NCI-H2081 (cell line): ENCODE data around the gene AP5M1.
"Not testable (repeated sequence)": the region's sequence is repeated elsewhere in the genome, so short reads cannot be mapped to it uniquely, and the experiment has no call there.

Source experiments
- DNase-seq, 2 experiments: peaks; one replicate each; lab custom pipeline; 2025; lab: John Stamatoyannopoulos, UW

The AP5M1 gene, protein sequence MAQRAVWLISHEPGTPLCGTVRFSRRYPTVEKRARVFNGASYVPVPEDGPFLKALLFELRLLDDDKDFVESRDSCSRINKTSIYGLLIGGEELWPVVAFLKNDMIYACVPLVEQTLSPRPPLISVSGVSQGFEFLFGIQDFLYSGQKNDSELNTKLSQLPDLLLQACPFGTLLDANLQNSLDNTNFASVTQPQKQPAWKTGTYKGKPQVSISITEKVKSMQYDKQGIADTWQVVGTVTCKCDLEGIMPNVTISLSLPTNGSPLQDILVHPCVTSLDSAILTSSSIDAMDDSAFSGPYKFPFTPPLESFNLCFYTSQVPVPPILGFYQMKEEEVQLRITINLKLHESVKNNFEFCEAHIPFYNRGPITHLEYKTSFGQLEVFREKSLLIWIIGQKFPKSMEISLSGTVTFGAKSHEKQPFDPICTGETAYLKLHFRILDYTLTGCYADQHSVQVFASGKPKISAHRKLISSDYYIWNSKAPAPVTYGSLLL

GRCh38 chr14:57268161-57269069, at the start of gene AP5M1, which contains the start of gene EXOC5:
TSS of gene AP5M1 (plus strand) at chr14:57268971. CDS start at chr14:57269315, 344 bp downstream.
TSS of gene EXOC5 (minus strand) at chr14:57268905. CDS start at chr14:57268648, 257 bp downstream.
- DNase-seq = peak; percentile 94 to 96

DNA sequence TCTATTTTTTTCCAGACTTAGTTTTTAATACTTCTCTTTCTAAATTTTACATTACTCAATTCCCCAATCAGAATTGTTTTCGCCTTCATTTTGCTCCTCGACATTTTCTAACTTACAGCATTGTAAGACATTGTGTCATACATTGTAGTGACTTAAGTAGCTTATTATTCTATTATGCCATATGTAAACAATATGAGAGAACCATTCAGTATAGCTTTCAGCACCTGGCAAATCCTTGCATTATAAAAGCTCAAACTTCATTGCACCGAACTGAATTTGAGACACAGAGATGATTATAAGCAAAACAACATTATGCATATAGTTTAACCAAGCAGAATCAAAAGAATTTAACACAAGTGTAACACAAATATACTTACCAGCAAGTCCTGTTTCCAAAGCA, 46.8 kb upstream of the AP5M1 start:
- no peak for DNase-seq

DNA sequence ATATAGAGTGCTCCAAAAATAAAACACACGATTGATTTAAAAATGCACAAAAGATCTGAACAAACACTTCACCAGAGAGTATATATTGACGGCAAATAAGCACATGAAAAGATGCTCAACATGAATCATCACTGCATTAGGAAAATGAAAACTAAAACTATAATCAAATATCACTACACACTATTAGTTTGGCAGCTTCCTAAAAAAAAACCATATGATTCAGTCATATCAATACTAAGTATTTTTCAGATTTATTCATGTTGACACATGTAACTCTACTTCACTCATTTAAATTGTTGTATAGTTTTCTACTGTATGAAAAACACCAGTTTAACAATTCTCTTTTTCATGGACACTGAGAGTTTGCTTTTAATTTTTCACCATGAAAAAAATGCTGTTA, 41.7 kb upstream of the AP5M1 start:
- no peak for DNase-seq

DNA sequence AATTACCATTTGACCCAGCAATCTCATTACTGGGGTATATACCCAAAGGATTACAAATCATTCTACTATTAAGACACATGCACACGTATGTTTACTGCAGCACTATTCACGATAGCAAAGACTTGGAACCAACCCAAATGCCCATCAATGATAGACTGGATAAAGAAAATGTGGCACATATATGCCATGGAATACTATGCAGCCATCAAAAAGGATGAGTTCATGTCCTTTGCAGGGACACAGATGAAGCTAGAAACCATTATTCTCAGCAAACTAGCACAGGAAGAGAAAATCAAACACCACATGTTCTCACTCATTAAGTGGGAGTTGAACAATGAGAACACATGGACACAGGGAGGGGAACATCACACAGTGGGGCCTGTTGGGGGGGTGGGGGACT, 40.5 kb upstream of the AP5M1 start:
- DNase-seq = not testable (repeated sequence)

GRCh38 chr14:57232006-57232405, 36.8 kb upstream of the AP5M1 start:
- no peak for DNase-seq

GRCh38 chr14:57240115-57240514, 28.7 kb upstream of the AP5M1 start:
- DNase-seq = not testable (repeated sequence)

DNA sequence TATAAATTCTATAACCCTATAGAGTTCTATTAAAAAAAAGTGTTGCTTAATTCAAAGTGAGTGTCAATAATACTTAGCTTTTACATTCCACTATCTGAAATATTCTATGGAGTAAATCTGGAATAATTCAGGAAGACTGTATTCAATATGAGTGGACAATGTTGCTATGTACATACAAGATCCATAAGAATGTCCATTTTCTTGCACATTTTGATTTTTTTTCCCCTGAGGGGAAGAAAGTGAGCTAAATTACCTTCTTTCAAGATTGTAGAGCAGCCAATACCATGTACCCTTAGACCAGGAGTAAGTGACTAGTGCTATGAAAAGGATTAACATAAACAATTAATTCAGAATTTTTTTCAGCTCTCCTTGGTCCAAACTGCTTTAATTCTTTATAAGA, 25.5 kb upstream of the AP5M1 start:
- DNase-seq = no peak

- no peak for DNase-seq
These were observed 24.7 kb upstream of the AP5M1 start for GRCh38 chr14:57244106-57244505.

GRCh38 chr14:57245941-57246340, 22.8 kb upstream of the AP5M1 start:
- no peak for DNase-seq

- DNase-seq = no peak
These were observed 21.7 kb upstream of the AP5M1 start for GRCh38 chr14:57246933-57247657.

- no peak for DNase-seq
These were observed 13.9 kb upstream of the AP5M1 start for GRCh38 chr14:57254884-57255283.

GRCh38 chr14:57258221-57258620, 10.6 kb upstream of the AP5M1 start:
- not testable (repeated sequence) for DNase-seq

GRCh38 chr14:57259672-57260071, 9.1 kb upstream of the AP5M1 start:
- DNase-seq = no peak

GRCh38 chr14:57261604-57262003, 7.2 kb upstream of the AP5M1 start:
- no peak for DNase-seq

- no peak for DNase-seq
These were observed 6.7 kb upstream of the AP5M1 start for GRCh38 chr14:57262117-57262516.

DNA sequence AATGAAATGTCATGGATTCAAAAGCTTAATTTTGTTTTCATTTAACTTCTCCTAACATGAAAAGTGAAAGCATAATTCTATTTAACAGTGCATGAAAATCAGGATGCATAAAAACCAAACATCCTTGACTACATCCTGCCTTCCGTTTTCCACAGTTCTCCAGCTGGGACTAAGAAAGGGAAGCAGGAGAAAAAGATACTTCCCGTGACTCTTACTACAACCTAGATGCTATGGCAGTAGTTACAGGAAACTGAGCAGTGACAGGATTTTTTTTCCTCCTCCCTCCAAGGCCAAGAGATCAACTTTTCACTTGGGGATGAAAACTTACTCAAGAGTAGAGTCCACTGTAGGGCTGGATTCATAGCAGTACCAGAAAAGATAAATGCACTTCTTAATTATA, 2.7 kb upstream of the AP5M1 start:
- no peak for DNase-seq

DNA sequence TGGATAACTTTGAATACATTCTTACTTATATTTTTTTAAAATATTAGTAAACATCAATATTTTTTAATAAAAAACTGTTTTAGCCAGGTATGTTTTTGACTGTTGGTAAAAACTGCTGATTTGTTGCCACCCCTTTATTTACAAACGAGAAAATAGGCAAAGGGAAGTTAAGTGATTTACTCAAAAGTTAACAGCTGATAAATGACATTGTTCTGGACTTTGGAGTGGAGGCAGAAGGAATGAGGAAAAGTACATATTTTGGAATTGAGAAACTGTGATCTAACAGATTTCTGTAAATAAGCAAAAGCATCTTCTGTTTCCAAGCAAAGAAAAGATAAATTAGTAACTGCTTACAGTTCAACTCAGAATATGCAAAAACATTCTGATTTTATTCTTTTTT, 4.5 kb downstream of the AP5M1 start:
- DNase-seq = no peak

DNA sequence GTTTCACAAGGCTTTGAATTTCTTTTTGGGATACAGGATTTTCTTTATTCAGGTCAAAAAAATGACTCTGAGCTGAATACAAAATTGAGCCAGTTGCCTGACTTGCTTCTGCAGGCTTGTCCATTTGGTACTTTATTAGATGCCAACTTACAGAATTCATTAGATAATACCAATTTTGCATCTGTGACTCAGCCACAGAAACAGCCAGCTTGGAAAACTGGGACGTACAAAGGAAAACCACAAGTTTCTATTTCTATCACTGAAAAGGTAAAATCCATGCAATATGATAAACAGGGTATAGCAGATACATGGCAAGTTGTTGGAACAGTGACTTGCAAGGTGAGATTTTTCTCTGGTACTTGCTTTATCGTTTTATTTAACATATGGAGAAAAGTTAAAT, 5.8 kb downstream of the AP5M1 start:
- DNase-seq = no peak

DNA sequence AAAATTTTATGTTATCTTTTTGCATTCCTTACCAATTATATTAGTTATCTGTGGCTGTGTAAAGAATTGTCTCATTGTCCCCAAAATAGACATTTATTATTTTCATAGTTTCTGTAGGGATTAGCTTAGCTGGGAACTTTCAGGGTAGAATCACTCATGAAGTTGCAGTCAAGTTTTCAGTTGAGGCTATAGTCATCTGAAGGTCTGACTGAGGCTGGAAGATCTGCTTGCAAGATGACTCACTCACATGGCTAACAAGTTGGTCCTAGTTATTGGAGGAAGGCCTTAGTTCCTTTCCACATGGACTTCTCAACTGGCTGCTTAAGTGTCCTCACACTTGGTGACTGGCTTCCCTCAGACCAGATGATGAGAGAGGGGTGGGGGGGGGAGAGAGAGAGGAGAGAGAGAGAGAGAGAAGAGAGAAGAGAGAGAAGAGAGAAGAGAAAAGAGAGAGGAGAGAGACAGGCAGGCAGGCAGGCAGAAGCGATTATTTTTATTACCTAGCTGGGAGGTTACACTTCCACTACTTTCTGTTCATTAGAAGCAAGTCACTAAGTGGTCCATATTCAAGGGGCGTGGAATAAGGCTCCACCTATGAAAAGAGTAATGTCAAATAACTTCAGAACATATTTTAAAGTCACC, 6.4 kb downstream of the AP5M1 start:
- DNase-seq = no peak

- no peak for DNase-seq
These were observed 8.3 kb downstream of the AP5M1 start for GRCh38 chr14:57277062-57277461.

DNA sequence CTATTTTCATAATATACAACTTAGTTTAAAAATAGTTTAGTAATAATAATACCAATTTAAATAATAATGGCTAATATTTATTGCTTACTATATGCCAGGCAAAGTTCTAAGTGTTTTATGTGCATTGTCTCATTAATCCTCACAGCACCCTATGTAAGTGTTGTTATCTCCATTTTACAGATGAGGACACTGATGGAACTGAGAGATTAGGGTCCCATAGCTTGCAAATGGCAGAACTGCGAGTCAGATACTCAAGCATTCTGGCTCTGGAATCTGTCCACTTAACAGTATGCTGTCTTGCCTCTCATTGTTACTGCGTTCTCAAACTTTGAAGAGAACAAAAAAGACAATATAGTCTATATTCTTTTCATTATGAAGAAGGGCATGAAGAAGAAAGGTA, 19.0 kb downstream of the AP5M1 start:
- no peak for DNase-seq

- no peak for DNase-seq
These were observed 22.0 kb downstream of the AP5M1 start for GRCh38 chr14:57290751-57291150.
